Measurements from ENCODE around the gene DUSP14. TPM values are rescaled to one million over a fixed set of nuclear protein-coding genes. Genes with fewer than 3 reads are reported as not detected.

DUSP14 gene
- total and polyA plus RNA-seq, 7 donors = 9.3 to 32.1 (median 11.6) TPM

- Histone ChIP-seq H3K4me1 (peaks cover 4% of the 10 kb centered on the region), H3K27ac (no peak overlapping the region), H3K4me3 (no peak overlapping the region), H3K27me3 (ENCODE audit: insufficient read depth in 3 of 3, low read length in 2 of 3) (no peaks in the 10 kb centered on the region), H3K9me3 (no peaks in the 10 kb centered on the region), H3K36me3 (ENCODE audit: insufficient read depth in 1 of 2, low read depth in 1 of 2) (peaks cover 0 to 91% of the 10 kb centered on the region in 2 donors)
- ATAC-seq (no peak), DNase-seq (no peak)
- 77 to 87% (median 78%) methylated on average over 6 of the region's 6 CpGs for WGBS, 3 donors
- intact Hi-C loops (cut with DNase I) = no loop called here
- TF ChIP-seq, protein P1, sequence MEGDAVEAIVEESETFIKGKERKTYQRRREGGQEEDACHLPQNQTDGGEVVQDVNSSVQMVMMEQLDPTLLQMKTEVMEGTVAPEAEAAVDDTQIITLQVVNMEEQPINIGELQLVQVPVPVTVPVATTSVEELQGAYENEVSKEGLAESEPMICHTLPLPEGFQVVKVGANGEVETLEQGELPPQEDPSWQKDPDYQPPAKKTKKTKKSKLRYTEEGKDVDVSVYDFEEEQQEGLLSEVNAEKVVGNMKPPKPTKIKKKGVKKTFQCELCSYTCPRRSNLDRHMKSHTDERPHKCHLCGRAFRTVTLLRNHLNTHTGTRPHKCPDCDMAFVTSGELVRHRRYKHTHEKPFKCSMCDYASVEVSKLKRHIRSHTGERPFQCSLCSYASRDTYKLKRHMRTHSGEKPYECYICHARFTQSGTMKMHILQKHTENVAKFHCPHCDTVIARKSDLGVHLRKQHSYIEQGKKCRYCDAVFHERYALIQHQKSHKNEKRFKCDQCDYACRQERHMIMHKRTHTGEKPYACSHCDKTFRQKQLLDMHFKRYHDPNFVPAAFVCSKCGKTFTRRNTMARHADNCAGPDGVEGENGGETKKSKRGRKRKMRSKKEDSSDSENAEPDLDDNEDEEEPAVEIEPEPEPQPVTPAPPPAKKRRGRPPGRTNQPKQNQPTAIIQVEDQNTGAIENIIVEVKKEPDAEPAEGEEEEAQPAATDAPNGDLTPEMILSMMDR (IDR thresholded peaks at IDR 0.05) = no peak
Observed at GRCh38 chr17:37516127-37516571, 26.5 kb downstream of the DUSP14 start.

DNA sequence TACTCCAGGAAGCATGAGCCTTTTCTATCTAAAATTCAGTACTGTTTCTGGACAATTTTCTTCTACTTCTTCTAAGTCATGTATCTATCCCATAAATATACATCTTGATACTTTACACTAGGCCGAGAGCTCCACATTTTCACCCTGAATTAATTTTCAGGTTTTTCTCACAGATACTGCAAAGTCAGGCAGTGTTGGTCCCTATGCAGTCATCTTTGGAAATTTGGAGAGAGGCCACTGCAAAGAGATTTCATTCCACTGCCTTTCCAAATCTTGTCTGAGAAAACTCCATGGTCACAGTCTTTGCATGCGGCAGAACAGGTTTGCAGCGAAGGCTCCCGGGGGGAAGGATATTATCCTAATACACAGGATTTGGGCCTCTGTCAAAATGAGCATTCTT lies 28.2 kb downstream of the DUSP14 start:
- TF ChIP-seq, protein P1 (IDR thresholded peaks at IDR 0.05) = no peak
- H3K27ac ChIP-seq = no peak overlapping the region
- ATAC-seq = no peak

GRCh38 chr17:37518826-37519225 lies 29.1 kb downstream of the DUSP14 start:
- H3K36me3 ChIP-seq (ENCODE audit: insufficient read depth in 1 of 2, low read depth in 1 of 2) = peaks cover 0 to 86% of the 10 kb centered on the region in 2 donors
- H3K4me1 ChIP-seq = no peaks in the 10 kb centered on the region
- no peak overlapping the region for H3K27ac ChIP-seq
- no peaks in the 10 kb centered on the region for H3K27me3 ChIP-seq (ENCODE audit: insufficient read depth in 3 of 3, low read length in 2 of 3)
- intact Hi-C loops (cut with DNase I) = no loop called here
- no peaks in the 10 kb centered on the region for H3K9me3 ChIP-seq
- no peak overlapping the region for H3K4me3 ChIP-seq
- TF ChIP-seq, protein P1 (IDR thresholded peaks at IDR 0.05) = no peak
- DNase-seq (no peak), ATAC-seq (peak in 2 of 4 donors; percentile 48 to 50)
- 64 to 76% (median 67%) methylated on average over 8 of the region's 8 CpGs for WGBS, 3 donors

More for the DNA sequence above, 28.2 kb downstream of the DUSP14 start:
- WGBS, 3 donors = 73 to 85% (median 78%) methylated on average over 4 of the region's 4 CpGs
- Histone ChIP-seq H3K36me3 (ENCODE audit: insufficient read depth in 1 of 2, low read depth in 1 of 2) (peaks cover 0 to 86% of the 10 kb centered on the region in 2 donors), H3K9me3 (no peaks in the 10 kb centered on the region), H3K27me3 (ENCODE audit: insufficient read depth in 3 of 3, low read length in 2 of 3) (no peaks in the 10 kb centered on the region), H3K4me3 (no peak overlapping the region), H3K4me1 (peaks cover 2% of the 10 kb centered on the region)
- DNase-seq = no peak
- intact Hi-C loops (cut with DNase I) = no loop called here

DNA sequence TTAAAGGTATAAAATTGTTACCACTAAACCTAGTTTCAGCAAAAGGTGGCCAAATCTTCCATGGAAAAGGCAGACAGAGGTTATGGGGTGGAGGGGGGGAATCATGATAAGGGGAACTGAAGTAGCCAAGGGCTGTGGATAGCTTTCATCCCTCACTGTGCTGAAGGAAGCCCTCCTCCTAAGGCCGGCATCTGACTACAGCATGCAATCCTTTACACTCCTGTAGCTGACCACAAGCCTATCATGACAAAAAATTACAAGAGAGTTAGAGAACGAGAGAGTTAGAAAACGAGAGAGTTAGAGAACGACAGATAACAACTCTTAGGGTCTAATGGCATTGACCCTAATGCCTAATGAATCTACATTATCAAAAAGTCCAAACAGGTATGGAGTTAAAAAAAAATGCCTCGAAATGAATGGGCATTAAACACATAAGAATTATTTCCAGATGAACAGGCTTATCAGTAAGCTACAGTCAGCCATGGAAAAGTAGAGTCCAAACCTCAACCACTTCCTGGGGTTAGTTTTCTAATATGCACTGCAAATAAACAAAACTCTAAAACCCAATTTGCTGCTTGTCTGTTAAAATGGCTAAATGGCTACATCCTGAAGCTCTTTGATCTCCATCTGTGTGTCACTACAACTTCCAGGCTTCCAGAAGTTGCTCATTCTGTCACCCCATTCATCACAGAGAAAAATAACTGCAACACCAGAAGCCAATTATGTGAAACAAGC lies 29.7 kb downstream of the DUSP14 start:
- no peak overlapping the region for H3K27ac ChIP-seq
- no peak overlapping the region for H3K4me3 ChIP-seq
- intact Hi-C loops (cut with DNase I) = no loop called here
- ATAC-seq = no peak
- H3K36me3 ChIP-seq (ENCODE audit: insufficient read depth in 1 of 2, low read depth in 1 of 2) = peaks cover 0 to 86% of the 10 kb centered on the region in 2 donors
- WGBS, 3 donors = 77 to 96% (median 89%) methylated on average over 5 of the region's 5 CpGs
- H3K27me3 ChIP-seq (ENCODE audit: insufficient read depth in 3 of 3, low read length in 2 of 3) = no peaks in the 10 kb centered on the region
- no peaks in the 10 kb centered on the region for H3K9me3 ChIP-seq
- no peaks in the 10 kb centered on the region for H3K4me1 ChIP-seq
- TF ChIP-seq, protein P1 (IDR thresholded peaks at IDR 0.05) = no peak
- no peak for DNase-seq

Data from psoas muscle (tissue), 8 donors.